ENCODE data around the gene PTK7.

DNA sequence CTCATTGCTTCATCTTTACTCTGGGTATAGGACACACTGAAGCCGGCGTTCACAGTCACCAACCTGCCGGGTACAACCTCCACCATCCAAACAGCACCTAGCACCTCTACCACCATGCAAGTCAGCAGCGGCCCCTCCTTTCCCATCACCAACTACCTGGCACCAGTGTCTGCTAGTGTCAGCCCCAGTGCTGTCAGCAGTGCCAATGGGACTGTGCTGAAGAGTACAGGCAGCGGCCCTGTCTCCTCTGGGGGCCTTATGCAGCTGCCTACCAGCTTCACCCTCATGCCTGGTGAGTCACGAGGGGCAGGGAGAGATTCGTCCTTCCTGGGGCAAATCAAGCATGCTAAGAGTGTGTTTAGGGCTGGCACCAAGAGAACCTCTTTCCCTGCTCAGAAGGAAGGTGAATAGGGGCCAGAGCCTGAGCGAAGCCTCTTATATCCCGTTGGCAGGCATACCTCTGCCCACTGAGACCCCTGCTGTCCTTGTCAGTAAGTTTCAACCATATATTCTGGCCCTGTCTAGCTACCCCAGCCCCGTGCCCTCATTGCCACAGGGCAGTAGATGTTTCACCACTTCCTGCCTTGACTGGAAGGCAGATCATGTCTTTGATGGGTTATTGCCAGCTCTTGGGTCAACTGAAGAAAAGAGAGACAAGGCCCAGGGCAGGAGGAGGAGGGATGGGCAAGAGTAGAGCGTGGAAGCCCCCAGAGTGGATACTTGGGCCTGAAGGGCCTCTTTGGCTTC, 99.7 kb downstream of the PTK7 start:
- TF ChIP-seq, protein P1, sequence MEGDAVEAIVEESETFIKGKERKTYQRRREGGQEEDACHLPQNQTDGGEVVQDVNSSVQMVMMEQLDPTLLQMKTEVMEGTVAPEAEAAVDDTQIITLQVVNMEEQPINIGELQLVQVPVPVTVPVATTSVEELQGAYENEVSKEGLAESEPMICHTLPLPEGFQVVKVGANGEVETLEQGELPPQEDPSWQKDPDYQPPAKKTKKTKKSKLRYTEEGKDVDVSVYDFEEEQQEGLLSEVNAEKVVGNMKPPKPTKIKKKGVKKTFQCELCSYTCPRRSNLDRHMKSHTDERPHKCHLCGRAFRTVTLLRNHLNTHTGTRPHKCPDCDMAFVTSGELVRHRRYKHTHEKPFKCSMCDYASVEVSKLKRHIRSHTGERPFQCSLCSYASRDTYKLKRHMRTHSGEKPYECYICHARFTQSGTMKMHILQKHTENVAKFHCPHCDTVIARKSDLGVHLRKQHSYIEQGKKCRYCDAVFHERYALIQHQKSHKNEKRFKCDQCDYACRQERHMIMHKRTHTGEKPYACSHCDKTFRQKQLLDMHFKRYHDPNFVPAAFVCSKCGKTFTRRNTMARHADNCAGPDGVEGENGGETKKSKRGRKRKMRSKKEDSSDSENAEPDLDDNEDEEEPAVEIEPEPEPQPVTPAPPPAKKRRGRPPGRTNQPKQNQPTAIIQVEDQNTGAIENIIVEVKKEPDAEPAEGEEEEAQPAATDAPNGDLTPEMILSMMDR (IDR thresholded peaks at IDR 0.05; ENCODE audit: low read depth, low read length) = no peak
- TF ChIP-seq EZH2phosphoT487 (IDR thresholded peaks at IDR 0.05; ENCODE audit: low read depth) = no peak
